Measurements from ENCODE around the gene PRKG1.

GRCh38 chr10:52111101-52111891 is 1037.0 kb downstream of the PRKG1 start:
- TF ChIP-seq, protein P1, sequence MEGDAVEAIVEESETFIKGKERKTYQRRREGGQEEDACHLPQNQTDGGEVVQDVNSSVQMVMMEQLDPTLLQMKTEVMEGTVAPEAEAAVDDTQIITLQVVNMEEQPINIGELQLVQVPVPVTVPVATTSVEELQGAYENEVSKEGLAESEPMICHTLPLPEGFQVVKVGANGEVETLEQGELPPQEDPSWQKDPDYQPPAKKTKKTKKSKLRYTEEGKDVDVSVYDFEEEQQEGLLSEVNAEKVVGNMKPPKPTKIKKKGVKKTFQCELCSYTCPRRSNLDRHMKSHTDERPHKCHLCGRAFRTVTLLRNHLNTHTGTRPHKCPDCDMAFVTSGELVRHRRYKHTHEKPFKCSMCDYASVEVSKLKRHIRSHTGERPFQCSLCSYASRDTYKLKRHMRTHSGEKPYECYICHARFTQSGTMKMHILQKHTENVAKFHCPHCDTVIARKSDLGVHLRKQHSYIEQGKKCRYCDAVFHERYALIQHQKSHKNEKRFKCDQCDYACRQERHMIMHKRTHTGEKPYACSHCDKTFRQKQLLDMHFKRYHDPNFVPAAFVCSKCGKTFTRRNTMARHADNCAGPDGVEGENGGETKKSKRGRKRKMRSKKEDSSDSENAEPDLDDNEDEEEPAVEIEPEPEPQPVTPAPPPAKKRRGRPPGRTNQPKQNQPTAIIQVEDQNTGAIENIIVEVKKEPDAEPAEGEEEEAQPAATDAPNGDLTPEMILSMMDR (IDR thresholded peaks at IDR 0.05) = no peak
- no peak for TF ChIP-seq EZH2 (IDR thresholded peaks at IDR 0.05)
